Measurements from ENCODE around the gene TPCN1.

The TPCN1 gene

DNA sequence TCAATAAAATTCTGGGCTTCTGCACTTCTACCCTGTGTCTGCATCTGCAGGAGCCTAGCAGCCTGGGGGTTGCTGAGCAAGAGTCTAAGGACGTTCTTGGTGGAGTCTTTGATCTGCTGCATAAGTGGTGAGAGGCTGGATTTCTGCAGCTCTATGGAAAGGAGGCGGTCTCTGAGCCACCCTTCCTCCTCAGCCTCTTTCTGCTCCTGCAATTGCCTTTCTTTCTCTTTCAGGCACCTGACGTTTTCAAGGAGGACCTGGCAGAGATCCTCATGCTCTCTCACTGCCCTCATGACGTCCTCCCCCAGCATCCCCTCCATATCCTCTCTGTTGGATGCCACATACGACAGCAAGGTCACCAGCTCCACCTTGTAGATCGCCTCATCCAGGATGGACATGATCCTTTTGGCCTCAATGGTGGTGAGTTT lies 13.6 kb upstream of the TPCN1 start:
- POLR2A ChIA-PET (ENCODE audit: low non-redundant PET) = no interaction called here
- no peak overlapping the region for H3K27ac ChIP-seq
- no peak for DNase-seq (ENCODE audit: low spot score)
- CTCF ChIA-PET = interaction anchor here (0.7 to 0.8 kb wide), 2 partner anchors 33 to 204 kb away, joined by 3 read pairs; no protein-coding TSS in a partner anchor
- no peak for TF ChIP-seq CTCF (conservative IDR thresholded peaks at IDR 0.05; ENCODE audit: low read depth)

DNA sequence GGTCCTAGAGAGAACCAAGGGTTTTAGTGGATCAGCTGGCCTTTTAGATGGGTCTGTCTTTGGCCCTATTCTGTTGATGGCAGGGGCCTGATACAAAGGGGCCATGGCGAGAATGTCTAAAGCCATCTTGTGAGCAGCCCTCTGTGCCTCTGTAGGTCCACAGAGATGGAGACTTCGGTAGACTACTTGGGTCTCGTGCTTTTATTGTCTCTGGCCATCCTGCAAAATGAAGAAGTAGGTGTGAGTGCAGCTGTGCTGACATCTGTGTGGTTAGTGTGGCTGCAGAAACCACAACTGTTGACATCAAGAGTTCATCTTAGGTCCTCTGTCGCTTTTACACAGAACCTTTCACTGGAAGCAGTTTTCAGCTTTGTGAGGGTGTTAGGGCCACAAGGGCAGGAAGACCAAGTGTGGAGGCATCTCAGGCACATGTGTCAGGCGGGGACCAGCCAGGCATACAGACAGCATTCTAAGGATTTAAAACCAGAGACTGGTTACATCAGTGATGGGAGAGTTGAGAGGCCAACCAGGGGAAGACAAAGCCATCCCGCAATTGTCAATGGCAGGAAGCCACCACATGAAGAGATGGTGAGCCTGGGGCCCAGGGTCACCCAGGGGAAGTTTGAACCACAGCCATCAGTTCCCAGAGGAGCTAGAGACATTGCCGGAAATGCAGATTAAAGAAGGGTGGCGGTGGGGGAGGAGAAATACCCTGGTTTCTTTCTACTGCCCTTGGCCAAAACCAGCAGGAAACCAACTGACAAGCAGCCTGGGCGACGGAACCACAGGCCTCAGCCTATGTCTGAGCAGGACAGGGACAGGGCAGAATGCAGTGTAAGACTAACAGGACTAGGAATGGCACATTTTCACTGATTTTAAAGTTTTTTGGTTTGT lies 13.0 kb upstream of the TPCN1 start:
- DNase-seq (ENCODE audit: low spot score) = no peak
- CTCF ChIA-PET = interaction anchor here (0.7 to 0.8 kb wide), 3 partner anchors 33 to 1305 kb away, joined by 3 read pairs; no protein-coding TSS in a partner anchor

GRCh38 chr12:113211160-113211559 lies 10.1 kb upstream of the TPCN1 start:
- DNase-seq (ENCODE audit: low spot score) = no peak
- no peak for TF ChIP-seq CTCF (conservative IDR thresholded peaks at IDR 0.05; ENCODE audit: low read depth)
- POLR2A ChIA-PET (ENCODE audit: low non-redundant PET) = no interaction called here
- CTCF ChIA-PET = no interaction called here
- no peak overlapping the region for H3K27ac ChIP-seq

More for the DNA sequence above, 13.0 kb upstream of the TPCN1 start:
- H3K27ac ChIP-seq = no peak overlapping the region
- POLR2A ChIA-PET (ENCODE audit: low non-redundant PET) = no interaction called here
- TF ChIP-seq CTCF (conservative IDR thresholded peaks at IDR 0.05; ENCODE audit: low read depth) = no peak

GRCh38 chr12:113214895-113215400 lies 6.3 kb upstream of the TPCN1 start:
- POLR2A ChIA-PET (ENCODE audit: low non-redundant PET) = no interaction called here
- CTCF ChIA-PET = no interaction called here
- peak overlapping the region; percentile 73 for H3K27ac ChIP-seq
- TF ChIP-seq CTCF (conservative IDR thresholded peaks at IDR 0.05; ENCODE audit: low read depth) = no peak
- peak; percentile 89 for DNase-seq (ENCODE audit: low spot score)

GRCh38 chr12:113216027-113216426 lies 5.2 kb upstream of the TPCN1 start:
- no peak for DNase-seq (ENCODE audit: low spot score)
- no peak for TF ChIP-seq CTCF (conservative IDR thresholded peaks at IDR 0.05; ENCODE audit: low read depth)
- POLR2A ChIA-PET (ENCODE audit: low non-redundant PET) = no interaction called here
- H3K27ac ChIP-seq = no peak overlapping the region
- CTCF ChIA-PET = no interaction called here

GRCh38 chr12:113220593-113221180 lies 577 bp upstream of the TPCN1 start:
- DNase-seq (ENCODE audit: low spot score) = no peak
- peak overlapping the region; percentile 19 for H3K27ac ChIP-seq
- ChIA-PET POLR2A (ENCODE audit: low non-redundant PET) (interaction anchor here (0.5 to 0.9 kb wide), 3 partner anchors 23 to 31 kb away, joined by 3 to 6 read pairs (median 3); no protein-coding TSS in a partner anchor), CTCF (no interaction called here)
- TF ChIP-seq CTCF (conservative IDR thresholded peaks at IDR 0.05; ENCODE audit: low read depth) = no peak
